SK-N-DZ (cell line): ENCODE data around the gene PCDHGB5.
"Not testable (repeated sequence)": the region's sequence is repeated elsewhere in the genome, so short reads cannot be mapped to it uniquely, and the experiment has no call there.

Experiments used
- DNase-seq: peaks from one replicate; pipeline ENCODE4 v3.0.0-alpha.2; 2015; ENCODE audit warnings: low spot score

The PCDHGB5 gene

GRCh38 chr5:141409598-141410306, 12.0 kb downstream of the PCDHGB5 start:
- no peak for DNase-seq

- DNase-seq, result no peak
Observed at GRCh38 chr5:141411575-141411974, 13.8 kb downstream of the PCDHGB5 start.

- DNase-seq, result no peak
Observed at GRCh38 chr5:141412854-141413539, 15.2 kb downstream of the PCDHGB5 start, which contains the start of gene PCDHGA10. Gene PCDHGA10, plus strand, starts transcription at chr5:141412987. Its CDS starts 189 bp downstream, at chr5:141413176.

- no peak for DNase-seq
Observed at GRCh38 chr5:141413540-141414069, 15.9 kb downstream of the PCDHGB5 start.

- not testable (repeated sequence) for DNase-seq
Observed at GRCh38 chr5:141414548-141415274, 17.0 kb downstream of the PCDHGB5 start.

GRCh38 chr5:141415275-141415618, 17.5 kb downstream of the PCDHGB5 start:
- not testable (repeated sequence) for DNase-seq

- peak; percentile 29 for DNase-seq
Observed at GRCh38 chr5:141417494-141418172, 19.9 kb downstream of the PCDHGB5 start, which contains the start of gene PCDHGB7. Gene PCDHGB7, plus strand, starts transcription at chr5:141417677. Its CDS starts 183 bp downstream, at chr5:141417860.

- no peak for DNase-seq
Observed at GRCh38 chr5:141419074-141419880, 21.5 kb downstream of the PCDHGB5 start.

- no peak for DNase-seq
Observed at GRCh38 chr5:141420855-141421488, 23.2 kb downstream of the PCDHGB5 start, which contains the start of gene PCDHGA11. Gene PCDHGA11, plus strand, starts transcription at chr5:141421051. Its CDS starts 177 bp downstream, at chr5:141421228.

GRCh38 chr5:141421489-141421855, 23.7 kb downstream of the PCDHGB5 start:
- DNase-seq, result no peak

- no peak for DNase-seq
Observed at GRCh38 chr5:141422742-141423291, 25.1 kb downstream of the PCDHGB5 start.

GRCh38 chr5:141427783-141428426, 30.2 kb downstream of the PCDHGB5 start:
- no peak for DNase-seq

GRCh38 chr5:141430332-141431113, 32.8 kb downstream of the PCDHGB5 start, which contains the start of gene PCDHGA12:
Gene PCDHGA12, plus strand, starts transcription at chr5:141430507. Its CDS starts 253 bp downstream, at chr5:141430760.
- DNase-seq, result no peak

GRCh38 chr5:141431286-141431685, 33.5 kb downstream of the PCDHGB5 start:
- no peak for DNase-seq

- DNase-seq, result not testable (repeated sequence)
Observed at GRCh38 chr5:141432308-141432707, 34.6 kb downstream of the PCDHGB5 start.

GRCh38 chr5:141432726-141433125, 35.0 kb downstream of the PCDHGB5 start:
- DNase-seq, result not testable (repeated sequence)

GRCh38 chr5:141434006-141434405, 36.3 kb downstream of the PCDHGB5 start:
- DNase-seq, result no peak

- DNase-seq, result no peak
Observed at GRCh38 chr5:141437221-141437620, 39.5 kb downstream of the PCDHGB5 start.
